ENCODE results near the gene MRPL14.

The MRPL14 gene

DNA sequence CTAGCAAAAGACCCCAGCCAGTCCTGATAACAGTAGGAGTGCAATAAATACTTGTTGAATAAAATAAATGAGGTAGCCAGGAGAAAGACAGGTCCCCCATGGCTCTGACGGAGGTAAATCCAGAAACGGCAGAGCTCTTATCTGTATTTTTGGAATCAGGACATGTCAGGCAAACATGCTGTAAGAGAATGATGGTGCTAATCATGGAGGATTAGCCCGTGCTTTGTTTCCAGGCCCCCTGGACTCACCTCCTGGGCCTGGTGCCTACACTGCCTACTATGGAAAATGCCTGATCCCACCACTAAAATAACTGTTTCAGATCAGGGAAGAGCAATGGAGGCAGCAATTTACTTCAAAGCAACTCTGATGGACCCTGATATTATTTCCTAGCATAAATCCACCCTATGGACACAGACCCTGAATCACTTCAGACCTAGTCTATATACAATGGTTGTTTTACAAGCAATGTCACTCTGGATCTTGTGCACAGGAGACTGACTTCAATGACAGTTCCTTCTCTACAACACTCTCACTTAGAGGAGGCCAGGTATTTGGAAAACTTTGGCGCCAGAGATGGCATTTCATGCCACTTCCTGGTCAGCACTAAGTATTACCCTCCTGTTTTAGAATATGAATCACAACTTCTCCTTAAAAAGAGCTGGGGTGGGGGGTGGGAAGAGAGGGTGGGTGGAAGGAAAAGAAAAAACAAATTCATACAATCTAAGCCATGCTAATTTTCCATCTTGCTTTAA, 6.4 kb downstream of the MRPL14 start:
- no peak for DNase-seq

DNA sequence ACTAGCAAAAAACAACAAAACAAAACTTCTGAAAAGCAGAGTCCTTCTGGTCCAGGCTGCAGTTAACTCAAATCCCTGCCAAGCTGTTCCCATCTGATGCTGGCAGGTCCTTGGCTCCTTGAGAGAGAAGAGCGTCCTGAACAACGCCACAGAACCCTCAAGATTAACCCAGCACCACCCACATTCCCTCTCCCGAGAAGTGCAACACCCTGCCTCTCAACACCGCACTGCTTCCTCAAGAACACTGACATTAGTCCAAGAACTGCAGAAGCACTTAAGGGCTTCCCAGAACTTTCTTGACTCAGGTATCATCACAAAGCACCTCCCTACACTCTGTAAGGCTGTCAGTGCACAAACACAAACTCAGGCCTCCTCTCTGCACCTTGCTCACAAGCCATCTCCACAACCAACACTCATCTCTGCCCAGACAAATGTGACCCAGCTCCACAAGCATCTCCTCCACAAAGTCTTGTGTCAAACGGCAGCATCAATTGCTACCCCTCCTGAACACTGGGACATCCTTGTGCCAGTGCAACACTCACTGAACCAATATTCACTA, 7.5 kb downstream of the MRPL14 start:
- no peak for DNase-seq

DNA sequence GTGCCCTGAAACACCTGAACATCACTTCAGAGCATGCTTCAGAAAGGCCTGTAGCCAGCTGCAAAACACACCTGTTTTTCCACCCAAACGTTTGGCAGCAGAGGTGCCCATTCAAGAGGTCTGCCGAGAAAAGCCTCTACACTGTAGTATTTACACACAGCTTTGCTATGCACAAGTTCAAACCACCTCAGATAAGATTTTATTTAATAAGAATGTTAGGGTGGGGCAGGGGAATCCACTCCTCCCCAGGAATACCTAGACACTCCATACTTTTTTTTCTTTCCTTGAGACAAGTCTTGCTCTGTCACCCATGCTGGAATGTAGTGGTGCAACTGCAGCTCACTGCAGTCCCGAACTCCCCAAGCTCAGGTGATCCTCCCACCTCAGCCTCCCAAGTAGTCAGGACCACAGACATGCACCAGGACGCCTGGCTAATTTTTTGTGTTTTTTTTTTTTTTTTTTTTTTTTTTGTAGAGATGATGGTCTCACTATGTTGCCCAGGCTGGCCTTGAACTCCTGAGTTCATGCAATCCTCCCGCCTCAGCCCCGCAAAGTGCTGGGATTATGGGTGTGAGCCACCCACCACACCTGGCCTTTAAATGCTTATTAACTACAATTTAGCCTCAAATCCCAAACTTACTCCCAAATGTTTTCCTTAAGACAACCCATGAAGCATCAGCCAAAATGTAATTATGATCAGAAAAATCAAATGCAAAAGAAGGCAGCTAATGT, 9.7 kb downstream of the MRPL14 start:
- DNase-seq, result no peak

DNA sequence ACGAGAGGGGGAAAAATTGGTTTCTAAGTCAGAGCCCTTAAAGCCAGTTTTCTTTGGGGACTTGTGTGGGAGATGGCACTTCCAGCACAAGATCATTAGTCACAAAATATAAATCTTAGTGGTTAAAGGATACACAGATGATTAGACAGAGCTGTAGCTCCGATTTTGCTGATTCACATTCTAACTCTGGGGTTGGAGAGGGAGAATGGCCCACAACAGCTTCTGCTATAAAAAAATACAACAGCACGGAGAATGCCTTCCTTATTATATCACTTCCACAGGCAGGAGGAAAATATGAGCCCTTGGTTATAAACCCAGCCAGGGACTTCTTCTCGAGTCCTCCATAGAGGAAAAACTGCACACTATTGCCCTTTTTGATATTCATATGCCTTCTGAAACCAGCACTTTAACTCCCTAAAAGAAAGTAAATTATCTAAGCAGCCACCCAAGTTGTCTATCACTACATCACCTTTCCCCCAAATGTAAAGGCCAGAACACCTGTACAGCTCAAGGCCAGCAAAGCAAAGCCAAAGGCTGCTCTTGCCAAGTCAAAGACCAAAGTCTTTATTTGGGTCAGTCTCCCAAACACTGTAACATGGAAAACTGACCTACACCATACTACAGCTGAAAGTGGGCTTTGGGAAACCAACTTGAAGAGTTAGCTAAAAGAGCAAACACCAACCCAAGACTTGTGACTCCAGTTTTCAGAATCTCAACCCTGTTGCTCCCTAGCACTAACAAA, 10.4 kb downstream of the MRPL14 start:
- DNase-seq, result no peak

DNA sequence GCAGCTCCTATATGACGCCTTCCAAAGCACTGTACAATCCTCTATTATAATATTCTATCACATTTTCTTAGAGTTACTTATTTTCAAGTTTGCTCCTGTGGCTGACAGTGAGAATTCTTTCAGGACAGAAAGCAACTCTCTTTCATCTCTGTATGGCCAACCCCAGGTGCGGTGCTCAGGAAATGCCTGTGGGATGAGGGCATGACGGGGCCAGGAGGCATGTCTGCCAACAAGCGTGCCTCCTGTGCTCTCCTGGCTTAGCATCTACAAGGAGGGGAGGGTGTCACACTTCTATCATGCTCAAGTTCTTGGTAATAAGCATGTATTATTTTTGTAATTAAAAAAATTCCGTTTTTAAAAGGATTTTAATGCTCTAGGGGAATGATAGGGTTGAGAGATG, 11.4 kb downstream of the MRPL14 start:
- DNase-seq, result peak; percentile 64

DNA sequence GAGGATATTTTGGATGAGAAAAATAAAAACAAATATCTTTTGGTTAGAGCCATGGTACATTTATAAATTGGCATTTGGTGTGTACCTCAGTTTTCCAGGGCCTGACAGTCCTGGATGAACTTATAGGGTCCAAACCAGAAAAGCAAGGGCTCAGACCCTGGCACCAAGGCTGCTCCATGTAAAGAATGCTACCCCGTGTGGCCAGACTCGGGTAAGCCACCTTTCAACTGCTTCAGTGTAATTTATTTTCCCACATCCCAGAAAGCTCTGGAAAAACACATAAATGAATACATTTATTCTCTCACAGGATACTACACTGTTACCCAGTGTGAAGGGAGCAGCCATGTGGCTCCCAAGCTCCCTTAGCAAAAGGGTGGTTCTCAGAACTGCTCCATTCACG, 13.8 kb downstream of the MRPL14 start:
- DNase-seq, result no peak

DNA sequence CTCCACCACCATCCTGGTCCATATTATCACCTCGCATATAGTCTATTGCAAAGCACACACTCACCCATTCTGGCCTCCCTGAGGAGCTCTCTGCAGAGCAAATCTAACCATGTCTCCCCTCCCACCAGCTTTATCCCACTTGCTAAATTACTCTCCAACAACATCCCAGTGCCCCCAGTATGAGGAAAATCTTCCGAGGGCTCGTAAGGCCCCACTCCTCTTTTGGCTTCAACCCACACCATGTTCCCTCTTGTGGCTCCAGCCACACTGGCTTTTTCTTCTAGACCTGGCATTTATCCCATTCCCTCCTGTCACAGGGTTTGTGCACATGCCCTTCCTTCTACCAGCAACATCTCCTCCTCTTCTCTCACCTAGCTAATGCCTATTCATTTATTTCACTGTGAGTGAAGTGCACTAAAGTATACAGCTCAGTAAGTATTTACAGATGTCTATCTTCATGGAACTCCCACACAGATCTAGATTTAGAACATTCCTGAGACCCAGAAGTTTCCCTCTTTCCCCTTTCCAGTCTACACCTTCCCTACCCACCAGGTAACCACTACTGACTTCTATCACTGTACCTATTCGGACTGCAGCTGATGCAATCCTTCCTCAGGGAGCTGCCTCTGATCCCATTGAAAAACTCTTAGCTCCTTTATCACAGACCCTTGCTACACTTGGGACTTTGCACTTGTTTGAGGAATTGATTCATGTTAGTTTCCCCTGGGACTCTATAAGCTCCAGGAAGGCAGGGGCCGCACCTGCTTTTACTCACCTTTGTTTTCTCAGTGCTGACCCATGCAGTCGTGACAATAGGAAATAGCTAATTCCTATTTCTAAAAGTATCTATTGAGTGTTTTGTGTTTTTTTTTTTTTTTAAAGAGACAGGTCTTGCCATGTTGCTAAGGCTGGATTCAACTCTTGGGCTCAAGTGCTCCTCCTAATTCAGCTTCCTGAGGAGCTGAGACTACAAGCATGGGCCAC, 15.5 kb downstream of the MRPL14 start:
- DNase-seq, result no peak

DNA sequence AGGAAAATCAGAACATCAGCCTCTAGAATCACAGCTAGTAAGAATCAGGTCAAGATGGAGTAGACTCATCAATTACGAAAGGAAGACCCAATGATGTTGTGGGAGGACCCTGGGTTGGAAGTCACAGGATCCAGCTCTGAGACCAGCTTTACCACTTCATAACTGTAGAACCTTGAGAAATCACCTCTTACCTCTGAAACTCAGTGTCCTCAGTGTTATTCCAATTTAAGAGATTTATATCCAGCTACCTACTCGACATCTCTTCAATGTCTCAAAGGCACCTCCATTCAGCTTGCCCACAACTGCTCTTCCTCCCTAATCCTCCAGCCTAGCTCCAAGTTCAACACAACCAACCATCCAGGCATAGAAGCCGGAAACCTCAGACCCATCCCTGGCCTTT, 16.3 kb downstream of the MRPL14 start:
- no peak for DNase-seq

DNA sequence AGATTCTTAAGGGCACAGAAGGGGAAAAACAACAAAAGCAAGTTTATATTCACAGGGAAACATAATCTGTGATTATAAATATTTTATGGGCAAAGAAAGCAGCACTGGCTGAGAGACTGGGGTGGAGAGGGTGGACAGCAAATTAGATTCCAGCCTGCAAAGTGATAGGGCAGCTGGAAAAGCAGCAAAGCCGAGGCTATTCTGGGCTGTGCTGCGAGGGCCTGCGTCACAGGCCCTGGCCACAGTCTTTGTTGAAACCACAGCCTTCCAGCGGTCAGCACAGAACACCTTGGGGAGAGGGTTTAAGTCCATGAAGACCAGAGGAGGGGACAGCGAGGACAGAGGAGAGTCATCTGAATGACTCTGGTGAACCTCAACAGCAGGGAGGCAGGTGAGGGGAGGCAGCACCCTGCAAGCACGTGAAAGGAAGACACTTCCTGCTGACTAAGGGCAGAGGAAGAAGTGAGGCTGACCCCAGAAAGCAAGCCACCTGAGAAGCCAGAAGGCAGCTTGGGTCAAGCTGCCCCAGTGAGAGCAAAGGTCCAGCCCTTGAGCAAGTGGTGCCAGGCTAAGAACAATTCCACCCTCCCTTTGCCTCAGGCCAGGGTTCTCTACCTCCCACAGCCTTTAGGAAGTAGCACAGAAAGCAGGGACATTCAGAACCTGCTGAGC, 17.1 kb downstream of the MRPL14 start:
- DNase-seq, result no peak

DNA sequence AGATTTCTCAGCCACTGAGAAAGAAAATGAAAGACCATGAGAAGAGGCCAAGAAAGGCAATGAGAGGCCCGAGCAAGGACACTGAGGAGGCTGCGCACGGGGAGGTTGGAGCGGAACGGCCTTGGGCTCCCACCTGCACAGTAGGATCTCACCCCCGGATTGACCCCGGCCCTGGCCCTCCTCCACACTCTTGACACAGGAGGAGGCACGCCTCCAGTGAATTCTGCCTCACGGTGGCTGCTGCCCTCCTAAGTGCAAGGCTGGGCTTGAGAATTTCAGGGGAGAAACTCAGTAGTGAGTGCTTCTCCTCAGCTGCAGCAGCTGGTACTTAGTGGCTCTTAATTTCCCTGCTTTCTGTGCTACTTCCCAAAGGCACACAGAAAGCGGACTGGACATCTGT, 18.0 kb downstream of the MRPL14 start:
- no peak for DNase-seq

DNA sequence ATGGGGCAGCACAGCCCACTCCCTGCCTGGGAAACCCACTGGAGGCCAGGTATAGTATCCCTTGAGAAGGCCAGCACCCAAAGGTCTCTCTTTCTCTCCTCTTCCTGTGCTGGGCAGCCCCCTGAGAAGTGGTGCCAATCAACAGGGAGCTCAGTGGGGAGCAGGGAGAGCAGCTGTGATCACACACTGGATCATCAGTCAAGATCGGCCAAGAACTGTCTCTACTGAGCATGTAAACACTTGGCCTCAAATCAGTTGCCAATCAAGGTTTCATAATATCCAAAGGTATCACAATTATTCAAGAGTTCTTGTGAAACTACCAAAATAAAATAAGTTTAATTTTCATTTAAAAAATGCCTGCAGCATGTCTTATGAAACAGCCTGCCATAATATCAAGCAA, 18.8 kb downstream of the MRPL14 start:
- no peak for DNase-seq

DNA sequence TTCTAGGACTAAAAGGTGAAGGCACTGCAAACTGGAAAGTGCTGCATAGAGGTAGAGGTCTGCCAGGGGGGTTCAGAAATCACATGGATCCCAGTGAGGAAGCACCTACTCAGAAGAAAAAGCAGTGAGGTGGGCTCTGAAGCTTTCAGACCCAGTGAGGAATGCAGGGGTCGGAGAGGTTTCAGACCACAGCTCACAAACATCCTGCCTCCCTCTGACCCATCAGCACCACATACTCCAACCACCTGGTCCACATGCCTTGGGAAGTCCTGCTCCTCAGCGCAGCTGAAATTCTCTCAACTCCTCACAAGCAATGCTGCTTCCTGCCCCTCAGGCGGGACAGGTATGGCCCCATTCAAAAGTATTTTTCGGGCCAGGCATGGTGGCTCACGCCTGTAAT, 20.2 kb downstream of the MRPL14 start:
- DNase-seq, result no peak

DNA sequence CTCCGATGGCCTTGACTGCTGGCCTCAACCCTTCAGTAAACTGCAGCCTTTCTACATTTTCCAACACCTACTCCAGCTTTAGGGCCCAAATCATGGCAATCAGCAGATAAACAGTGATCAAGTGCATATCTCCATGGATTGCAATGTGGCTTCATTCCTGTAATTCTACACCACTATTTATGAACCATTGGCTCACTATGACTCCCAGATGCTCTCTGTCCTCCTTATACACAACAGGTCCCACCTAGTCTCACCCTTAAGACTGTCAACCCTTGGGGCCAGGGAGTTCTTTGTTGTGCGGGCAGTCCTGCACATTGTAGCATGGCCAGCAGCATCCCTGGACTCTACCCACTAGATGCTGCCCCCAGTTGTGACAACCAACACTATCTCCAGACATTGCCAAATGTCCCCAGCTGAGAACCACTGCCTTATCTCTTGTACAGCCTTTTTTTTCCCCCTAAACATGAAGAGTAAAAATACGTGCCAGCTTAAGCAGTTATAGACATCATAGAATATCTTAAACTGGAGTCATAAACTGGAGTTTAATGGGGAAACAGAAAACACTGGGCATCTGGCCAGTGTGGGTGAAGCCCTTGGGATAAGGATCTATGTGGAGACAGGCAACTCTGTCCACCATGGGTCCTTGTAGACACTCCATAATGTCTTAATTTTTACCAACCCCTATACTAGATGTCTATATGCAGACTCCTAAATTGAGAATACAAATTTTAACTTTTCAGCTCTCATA, 21.1 kb downstream of the MRPL14 start:
- no peak for DNase-seq

DNA sequence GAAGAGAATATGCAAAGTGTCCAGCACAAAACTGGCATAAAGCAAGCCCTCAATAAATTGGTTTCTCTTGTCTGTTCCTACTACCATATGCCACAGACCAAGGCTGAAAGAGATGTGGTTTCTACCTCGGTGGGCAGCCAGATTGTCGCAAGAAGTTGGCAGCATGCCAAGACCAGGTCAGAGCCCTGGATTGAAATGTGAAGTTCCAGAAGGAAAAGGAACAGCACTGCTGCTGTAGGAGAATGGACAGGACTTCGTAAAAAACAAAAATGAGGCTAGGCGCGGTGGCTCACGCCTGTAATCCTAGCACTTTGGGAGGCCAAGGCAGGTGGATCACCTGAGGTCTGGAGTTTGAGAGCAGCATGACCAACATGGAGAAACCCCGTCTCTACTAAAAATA, 22.1 kb downstream of the MRPL14 start:
- DNase-seq, result no peak

DNA sequence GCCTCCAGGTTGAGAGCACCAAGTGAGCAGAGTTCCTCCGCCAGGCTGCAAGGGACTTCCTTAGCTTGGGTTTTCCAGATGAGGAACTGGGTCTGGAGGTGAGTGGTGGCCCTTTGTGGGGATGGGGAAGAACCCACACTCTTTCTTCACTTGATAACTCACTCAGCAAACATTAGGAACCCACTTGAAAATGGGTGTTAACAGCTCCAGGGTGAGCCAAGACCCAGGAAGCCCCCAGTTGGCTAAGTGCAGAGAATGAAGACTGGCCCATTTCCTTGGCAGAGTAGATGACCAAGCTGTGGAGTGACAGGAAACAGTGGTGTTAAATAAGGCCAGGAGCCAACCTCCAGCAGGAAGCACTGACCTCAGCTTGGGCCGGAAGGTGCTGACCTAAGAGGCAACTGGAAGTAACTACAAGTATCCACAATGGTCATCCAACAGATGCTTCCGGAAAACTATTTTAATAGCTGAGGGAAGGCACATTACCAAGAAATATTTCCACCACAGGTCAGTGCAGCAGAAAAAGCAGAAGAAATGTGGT, 22.7 kb downstream of the MRPL14 start:
- DNase-seq, result no peak

DNA sequence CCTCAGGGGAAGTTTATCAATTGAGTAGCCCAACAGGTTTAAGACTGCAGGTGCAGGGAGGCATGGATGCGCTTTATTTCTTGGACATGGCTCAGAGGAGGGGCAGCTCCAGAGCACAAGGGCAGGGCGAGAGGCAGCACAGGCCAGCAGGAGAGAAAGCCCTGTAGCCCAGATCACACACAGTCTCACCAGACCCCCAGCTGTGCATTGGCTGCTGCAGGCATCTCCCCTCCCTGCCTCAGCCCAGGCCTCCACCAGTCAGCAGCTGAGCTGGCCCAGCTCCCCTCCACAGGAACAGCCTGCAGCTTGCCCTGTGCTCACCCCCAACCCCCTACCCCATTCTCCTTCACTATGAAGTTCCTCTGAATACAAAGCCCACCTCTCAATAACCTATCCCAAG, 24.7 kb downstream of the MRPL14 start:
- no peak for DNase-seq

DNA sequence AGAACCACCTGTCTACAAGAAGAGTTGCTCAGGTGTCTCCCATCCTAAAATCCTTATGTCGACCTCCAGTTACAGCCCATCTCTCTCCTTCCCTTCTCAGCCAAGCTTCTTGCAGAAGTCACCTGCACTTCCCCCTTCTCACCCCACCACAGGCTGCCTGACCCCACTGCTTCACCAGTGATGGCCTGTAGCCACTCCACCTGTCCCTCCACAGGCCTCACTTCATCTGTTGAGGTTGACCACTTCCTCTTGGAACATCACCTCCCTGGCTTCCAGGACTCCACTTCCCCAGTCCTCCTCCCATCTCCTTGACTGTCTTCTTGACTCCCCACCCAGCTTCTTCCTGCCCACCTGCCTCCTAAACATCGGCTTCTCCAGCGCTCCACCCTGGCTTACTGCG, 25.4 kb downstream of the MRPL14 start:
- DNase-seq, result no peak

DNA sequence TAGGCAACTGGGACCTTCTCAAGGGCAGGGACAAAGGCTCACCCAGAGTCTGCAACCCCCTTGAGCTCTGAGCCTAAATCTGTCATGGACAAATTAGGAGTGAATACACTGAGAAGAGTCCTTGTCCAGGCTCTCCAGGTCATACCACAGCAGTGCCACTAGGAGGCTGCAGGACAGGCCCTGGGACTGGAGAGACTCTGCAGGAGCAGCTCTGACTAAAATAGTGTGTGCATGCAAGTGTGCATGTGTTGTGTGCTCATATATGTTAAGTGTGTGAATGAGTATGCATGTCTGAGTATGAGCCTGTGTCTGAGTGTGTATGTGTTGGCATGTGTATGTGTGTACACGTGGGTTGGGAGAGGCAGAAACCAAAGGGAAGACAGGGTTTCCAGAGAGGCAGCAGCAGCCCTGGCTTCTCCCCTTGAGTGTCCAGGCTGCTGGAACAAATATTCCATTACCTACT, 27.1 kb downstream of the MRPL14 start:
- DNase-seq, result no peak

DNA sequence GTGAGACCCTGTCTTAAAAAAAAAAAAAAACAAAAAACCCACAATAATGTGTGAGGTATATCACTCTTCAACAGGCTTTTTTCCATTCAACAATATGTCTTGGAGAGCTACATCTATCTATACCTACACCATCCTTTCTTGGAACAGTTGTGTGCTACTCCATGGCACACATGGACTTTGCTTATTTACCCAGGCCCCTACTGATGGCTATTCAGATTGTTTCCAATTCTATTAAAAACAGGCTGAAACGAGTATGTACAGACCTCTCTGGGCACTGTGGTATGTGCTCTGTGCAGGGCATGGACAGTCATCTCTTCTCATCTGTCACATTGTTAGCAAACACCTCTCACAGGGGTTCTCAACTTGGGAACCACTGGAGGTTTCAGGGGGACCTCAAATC, 28.1 kb downstream of the MRPL14 start:
- no peak for DNase-seq

DNA sequence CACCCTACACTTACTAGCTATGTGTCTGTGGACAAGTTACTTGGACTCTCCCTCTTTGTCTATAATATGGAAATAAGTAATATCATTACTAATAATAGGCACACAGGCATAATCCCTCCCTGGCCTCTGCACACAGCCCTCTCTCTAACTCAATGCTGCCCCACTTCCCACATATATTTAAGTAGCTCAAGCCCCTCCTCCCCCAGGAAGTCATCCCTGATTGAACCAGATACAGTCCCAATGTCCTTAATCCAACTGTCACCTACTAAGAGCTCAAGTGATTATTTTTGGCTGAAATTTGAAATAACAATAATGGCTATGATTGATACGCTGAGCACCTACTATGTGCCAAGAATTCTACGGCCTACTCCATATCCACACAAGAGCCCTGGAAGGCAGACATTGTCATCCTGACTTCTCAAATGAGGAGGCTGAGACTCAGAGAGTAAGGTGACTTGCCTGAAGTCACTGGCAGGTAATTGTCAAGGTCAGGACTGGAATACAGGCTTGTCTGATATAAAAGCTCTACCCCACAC, 29.4 kb downstream of the MRPL14 start:
- DNase-seq, result no peak

Data from right forelimb (tissue), 1 donor.